Activated CD8-positive, alpha-beta memory T cell treated with anti-CD3 and anti-CD28 coated beads for 36 hours (primary cell): ENCODE measurements around the gene CCDC82. TPM values are rescaled to one million over a fixed set of nuclear protein-coding genes. Genes with fewer than 3 reads are reported as not detected.
"Not testable (repeated sequence)": the region's sequence is repeated elsewhere in the genome, so short reads cannot be mapped to it uniquely, and the experiment has no call there.

Experiments
- CTCF ChIA-PET: fragments of 350-600 bp; sonication (Branson Sonifier 250); formaldehyde crosslinking; loops from one replicate; lab custom pipeline; 2021; ENCODE audit warnings: antibody characterized with exemption; lab: Charles Lee
- POLR2A ChIA-PET: fragments of 350-600 bp; sonication (Branson Sonifier 250); formaldehyde crosslinking; loops from one replicate; lab custom pipeline; 2021; ENCODE audit warnings: antibody characterized with exemption; lab: Charles Lee
- total RNA-seq, 2 experiments: library from RNA; stranded (reverse); gene quantifications; one replicate each; pipeline ENCODE4 v1.2.3, GENCODE V29; 2021

Gene CCDC82
- 10 to 100 TPM; 24.1 to 28.1 TPM for total RNA-seq

DNA sequence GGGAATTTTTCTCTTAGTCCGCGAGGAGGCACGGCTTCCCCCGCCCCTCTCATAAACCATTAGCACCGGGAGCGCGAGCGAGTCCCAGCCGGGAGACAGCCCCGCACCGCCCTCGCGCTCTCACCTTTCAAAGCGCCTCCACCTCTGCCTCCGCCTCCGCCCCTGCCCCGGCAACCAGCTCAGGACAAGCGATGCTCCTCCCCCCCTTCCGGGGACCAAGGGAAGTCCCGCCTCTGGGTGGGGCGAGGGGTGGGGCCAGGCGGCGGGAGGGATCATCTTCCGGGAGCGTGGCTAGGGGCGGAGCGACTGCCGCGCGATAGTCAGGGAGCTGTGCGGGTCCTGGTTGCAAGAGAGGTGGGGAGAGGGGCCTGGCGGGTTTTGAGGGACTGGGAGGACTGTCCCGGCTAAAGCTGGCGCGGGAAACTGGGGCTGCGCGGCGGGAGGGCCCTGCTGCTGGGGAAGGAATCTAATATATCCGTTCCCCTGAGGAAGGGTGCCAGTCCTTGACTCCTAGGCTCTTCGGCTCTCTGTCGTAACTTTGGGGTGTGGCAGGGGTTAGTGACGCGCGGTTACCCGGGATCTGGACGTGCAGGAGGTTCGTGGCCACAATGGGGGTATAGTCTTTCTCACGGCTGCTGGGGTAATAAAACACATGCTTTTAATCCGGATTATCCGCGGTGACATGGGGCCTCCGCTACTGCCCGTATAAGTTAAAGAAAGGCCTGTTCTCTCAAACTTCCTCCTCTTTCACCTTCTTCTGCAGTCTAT, at the start of gene CCDC82, which contains the start of gene JRKL:
CCDC82 (minus strand) TSS at position 193 of the 768 bp plus-strand sequence. CDS start 5,165 bp downstream, outside the sequence.
JRKL (plus strand) TSS at position 294 of the 768 bp plus-strand sequence. CDS start 637 bp downstream, outside the sequence.
- CTCF ChIA-PET, result interaction anchor here (1.2 to 2.2 kb wide), 3 partner anchors 10 to 601 kb away, joined by 3 to 9 read pairs (median 4); partner anchors contain the start of genes FAM76B and MAML2
- POLR2A ChIA-PET, result interaction anchor here (0.6 to 1.5 kb wide), 11 partner anchors 31 to 1323 kb away, joined by 3 to 7 read pairs (median 4); partner anchors contain the start of genes CEP57, FAM76B and SESN3

DNA sequence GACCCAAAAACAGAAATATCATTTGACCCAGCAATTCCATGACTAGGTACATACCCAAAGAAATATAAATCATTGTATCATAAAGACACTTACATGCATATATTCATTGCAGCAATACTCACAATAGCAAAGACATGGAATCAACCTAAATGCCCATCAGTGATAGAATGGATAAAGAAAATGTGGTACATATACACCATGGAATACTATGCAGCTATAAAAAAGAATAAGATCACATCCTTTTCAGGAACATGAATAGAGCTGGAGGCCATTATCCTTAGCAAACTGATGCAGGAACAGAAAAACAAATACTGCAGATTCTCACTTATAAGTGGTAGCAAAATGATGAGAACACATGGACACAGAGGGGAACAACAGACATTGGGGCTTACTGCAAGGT, 42.9 kb upstream of the CCDC82 start:
- CTCF ChIA-PET, POLR2A ChIA-PET: not testable (repeated sequence)

DNA sequence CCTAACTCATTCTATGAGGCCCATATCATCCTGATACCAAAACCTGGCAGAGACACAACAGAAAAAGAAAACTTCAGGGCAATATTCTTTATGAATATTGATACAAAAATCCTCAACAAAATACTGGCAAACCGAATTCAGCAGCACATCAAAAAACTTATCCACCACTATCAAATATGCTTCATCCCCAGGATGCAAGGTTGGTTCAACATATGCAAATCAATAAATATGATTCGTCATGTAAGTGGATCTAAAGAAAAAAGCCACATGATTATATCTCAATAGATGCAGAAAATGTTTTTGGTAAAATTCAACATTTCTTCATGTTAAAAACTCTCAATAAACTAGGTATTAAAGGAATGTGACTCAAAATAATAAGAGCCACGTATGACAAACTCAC, 41.0 kb upstream of the CCDC82 start:
- POLR2A ChIA-PET, result no interaction called here
- CTCF ChIA-PET, result no interaction called here

DNA sequence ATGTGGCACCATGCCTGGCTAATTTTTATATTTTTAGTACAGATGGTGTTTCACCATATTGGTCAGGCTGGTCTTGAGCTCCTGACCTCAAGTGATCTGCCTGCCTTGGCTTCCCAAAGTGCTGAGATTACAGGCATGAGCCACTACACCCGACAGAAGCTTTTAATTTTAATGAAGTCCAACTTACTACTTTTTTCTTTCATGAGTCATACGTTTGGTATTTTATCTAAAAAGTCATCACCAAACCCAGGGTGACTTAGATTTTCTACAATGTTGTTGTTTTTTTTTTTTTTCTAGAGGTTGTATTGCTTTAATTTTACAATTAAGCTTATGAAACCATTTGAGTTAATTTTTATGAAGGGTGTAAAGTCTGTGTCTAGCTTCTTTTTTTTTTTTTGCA, 35.0 kb upstream of the CCDC82 start:
- CTCF ChIA-PET, result no interaction called here
- POLR2A ChIA-PET, result interaction anchor here (0.7 to 0.9 kb wide), 2 partner anchors 633 to 1452 kb away, joined by 4 read pairs; no protein-coding TSS in a partner anchor

DNA sequence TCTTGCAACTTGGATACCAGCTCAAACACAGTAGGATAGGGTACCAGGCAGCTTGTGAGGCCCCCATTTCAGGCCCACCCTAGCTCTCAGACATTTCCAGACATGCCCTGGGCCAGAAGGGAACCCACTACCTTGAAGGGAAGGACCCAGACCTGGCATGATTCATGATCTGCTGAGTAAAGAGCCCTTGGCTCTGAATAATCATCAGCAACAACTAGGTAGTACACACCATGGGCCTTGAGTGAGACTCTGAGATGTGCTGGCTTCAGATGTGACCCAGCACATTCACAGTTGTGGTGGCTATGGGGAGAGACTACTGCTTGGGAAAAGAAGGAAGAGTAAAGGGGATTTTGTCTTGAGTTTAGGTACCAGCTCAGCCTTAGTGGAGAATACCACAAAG, 23.7 kb upstream of the CCDC82 start:
- ChIA-PET CTCF (no interaction called here), POLR2A (no interaction called here)

DNA sequence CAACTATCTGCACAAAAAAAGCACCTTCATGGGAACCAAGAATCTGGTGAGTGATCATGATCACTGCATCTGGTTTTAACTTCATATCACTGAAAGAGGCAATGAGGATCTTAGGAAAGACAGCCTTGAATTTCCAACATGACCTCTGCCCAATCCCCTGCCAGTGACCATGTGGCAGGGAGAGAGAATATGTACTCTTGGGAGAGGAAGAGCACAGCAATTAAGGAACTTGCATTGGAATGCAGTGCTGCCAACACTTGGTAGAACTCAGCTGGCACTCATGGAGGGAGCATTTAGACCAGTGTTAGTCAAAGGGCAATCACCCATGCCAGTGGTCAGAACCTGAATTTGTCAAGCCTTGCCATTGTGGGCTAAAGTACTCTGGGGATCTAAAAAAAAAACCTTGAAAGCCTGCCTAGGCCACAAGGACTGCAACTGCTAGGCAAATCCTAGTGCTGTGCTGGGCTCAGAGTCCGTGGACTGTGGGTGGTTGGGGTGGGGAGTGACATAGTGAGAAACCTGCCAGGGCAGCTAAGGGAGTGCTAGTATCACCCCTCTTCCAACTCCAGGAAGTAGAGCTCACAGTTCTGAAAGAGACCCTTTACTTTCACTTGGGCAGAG, 23.2 kb upstream of the CCDC82 start:
- ChIA-PET CTCF (no interaction called here), POLR2A (no interaction called here)

DNA sequence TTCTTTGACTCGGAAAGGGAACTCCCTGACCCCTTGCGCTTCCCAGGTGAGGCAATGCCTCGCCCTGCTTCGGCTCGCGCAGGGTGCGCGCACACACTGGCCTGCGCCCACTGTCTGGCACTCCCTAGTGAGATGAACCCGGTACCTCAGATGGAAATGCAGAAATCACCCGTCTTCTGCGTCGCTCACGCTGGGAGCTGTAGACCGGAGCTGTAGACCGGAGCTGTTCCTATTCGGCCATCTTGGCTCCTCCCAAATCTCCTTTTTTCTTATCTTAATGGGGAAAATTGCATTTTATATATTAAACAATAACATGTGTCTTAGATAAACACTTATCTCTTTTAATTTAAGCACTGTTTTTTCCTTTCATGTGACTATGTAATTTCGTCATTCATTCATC, 21.7 kb upstream of the CCDC82 start:
- CTCF ChIA-PET, POLR2A ChIA-PET: not testable (repeated sequence)

DNA sequence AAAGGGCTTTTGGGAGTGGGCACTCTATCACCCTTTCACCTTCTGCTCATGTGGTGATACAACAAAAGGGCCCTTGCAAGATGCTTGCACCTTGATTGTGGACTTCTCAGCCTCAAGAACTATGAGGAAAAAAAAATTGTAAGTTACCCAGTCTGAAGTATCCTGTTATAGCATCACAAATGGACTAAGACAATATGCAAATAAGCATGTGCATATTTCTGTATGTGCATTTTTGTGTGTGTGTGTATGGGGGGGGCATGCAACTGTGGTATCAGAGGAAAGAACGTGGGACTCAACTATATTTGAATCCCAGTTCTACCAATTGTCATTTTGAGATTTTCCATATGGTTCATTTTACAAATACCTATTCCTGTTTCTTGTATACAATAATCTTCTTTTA, 11.0 kb upstream of the CCDC82 start:
- ChIA-PET CTCF (no interaction called here), POLR2A (no interaction called here)

DNA sequence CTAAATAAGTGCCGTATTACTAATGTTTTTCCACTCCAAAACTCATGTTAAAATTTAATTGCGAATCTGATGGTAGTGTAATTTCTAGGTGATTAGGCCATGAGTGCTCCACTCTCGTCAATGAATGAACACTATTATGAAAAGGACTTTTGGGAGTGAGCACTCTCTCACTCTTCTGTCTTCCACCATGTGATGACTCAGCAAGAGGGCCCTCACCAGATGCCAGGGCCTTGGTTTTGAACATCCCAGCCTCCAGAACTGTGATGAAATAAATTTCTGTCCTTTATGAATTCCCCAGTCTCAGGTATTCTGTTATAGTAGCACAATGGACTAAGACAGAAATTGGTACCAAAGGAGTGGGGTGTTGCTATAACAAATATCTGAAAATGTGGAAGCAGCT, 8.2 kb upstream of the CCDC82 start:
- POLR2A ChIA-PET, result no interaction called here
- CTCF ChIA-PET, result no interaction called here

DNA sequence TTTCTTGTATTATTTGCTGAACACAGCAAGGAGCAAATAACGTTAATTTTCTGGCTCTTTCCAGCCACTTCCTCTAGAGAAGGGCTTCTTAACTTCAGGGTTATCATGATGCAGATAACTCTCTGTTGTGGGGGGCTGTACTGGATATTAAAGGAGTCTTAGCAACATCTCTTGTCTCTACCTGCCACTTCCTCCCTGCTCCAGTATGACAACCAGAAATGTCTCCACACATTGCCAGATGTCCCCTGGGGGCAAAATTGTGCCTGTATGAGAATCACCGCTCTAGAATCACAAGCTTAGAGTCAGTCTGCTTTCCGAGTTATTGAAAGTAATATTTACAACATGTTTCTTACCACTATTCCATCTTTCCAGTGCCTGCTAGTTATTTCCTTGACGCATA, 6.9 kb upstream of the CCDC82 start:
- CTCF ChIA-PET, result interaction anchor here (0.6 kb wide), 1 partner anchor 776 kb away, joined by 3 read pairs; no protein-coding TSS in a partner anchor
- POLR2A ChIA-PET, result no interaction called here

DNA sequence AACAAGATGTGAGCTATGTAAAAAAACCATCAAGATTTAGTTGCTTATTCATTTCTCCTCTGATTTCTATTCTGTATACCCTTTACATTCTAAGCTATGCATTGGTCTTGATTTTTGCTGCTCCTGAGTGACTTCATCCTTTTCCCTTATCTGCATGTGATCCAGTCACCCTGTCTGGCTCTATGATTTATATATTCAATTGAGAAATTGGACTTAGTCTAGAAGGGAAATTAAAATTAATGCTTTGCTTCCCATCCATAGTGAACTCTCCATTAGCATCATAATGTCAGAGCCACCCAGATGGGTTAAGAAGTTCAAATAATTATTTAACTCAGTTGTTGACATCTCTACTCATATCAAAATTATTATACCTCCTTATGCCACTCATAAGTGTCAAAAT, 5.1 kb upstream of the CCDC82 start:
- CTCF ChIA-PET, result interaction anchor here (0.6 to 1.8 kb wide), 4 partner anchors 8 to 1292 kb away, joined by 3 to 4 read pairs (median 4); no protein-coding TSS in a partner anchor
- POLR2A ChIA-PET, result no interaction called here

DNA sequence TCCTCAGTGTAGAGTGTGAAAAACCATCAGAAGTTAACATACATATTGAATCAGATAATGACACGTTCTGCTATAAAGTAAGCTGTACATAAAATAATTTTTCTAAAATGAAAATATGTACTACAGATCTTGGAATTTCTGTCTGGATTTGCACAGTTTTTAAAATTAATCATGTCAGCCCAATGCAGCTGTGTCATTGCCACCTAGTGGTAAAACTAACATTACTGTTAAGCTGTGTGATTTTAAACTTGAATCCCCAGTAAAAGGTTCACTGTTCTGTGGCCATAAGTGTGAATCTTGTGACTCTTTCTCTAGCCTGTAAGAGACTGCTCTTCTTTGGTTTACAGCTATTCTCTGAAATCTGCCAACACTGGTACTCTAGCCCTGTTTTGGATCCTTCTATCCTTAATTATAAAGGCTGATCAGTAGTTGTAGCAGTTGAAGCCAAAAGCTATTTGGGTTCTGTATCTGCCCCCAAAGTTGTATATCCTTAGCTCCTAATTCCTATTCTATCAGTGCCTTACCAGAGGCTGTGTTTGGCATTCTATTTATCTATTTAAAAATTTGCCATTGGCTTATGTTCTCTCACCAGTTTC, 4.1 kb upstream of the CCDC82 start:
- CTCF ChIA-PET, result interaction anchor here (0.6 to 1.8 kb wide), 4 partner anchors 145 to 606 kb away, joined by 3 to 5 read pairs (median 4); no protein-coding TSS in a partner anchor
- POLR2A ChIA-PET, result no interaction called here

DNA sequence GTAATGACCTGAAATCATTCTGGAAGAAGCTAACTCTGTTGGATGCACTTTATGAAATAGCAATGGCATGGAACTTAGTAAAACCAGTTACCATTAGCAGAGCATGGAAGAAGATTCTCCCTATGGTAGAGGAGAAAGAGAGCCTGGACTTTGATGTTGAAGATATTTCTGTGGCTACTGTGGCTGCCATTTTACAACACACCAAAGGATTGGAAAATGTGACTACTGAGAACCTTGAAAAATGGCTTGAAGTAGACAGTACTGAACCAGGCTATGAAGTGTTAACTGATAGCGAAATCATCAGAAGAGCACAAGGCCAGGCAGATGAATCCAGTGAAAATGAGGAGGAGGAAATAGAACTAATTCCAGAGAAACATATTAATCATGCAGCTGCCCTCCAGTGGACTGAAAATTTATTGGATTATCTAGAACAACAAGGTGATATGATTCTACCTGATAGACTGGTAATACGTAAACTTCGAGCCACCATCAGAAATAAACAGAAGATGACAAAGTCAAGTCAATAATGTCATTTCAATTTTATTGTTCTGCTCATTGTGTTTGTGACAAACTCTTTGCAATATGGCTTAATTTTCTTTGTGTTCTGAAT, 2.1 kb upstream of the CCDC82 start:
- CTCF ChIA-PET, result no interaction called here
- POLR2A ChIA-PET, result no interaction called here

DNA sequence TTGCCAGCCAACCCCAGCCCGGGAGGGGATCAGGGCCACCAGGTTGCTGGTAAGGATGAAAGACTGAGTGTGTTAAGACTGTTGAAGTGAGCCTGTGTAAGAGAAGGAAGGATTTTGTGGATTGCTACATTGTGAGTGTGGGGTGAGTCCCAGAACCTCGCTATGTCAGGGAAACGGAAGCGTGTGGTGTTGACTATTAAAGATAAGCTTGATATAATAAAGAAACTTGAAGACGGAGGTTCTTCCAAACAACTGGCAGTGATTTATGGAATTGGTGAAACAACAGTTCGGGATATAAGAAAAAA, 728 bp upstream of the CCDC82 start:
- CTCF ChIA-PET, result interaction anchor here (1.2 kb wide), 1 partner anchor 9 kb away, joined by 3 read pairs; no protein-coding TSS in a partner anchor
- POLR2A ChIA-PET, result interaction anchor here (0.6 to 1.5 kb wide), 5 partner anchors 50 to 1323 kb away, joined by 3 to 7 read pairs (median 4); partner anchors contain the start of genes CEP57 and FAM76B

DNA sequence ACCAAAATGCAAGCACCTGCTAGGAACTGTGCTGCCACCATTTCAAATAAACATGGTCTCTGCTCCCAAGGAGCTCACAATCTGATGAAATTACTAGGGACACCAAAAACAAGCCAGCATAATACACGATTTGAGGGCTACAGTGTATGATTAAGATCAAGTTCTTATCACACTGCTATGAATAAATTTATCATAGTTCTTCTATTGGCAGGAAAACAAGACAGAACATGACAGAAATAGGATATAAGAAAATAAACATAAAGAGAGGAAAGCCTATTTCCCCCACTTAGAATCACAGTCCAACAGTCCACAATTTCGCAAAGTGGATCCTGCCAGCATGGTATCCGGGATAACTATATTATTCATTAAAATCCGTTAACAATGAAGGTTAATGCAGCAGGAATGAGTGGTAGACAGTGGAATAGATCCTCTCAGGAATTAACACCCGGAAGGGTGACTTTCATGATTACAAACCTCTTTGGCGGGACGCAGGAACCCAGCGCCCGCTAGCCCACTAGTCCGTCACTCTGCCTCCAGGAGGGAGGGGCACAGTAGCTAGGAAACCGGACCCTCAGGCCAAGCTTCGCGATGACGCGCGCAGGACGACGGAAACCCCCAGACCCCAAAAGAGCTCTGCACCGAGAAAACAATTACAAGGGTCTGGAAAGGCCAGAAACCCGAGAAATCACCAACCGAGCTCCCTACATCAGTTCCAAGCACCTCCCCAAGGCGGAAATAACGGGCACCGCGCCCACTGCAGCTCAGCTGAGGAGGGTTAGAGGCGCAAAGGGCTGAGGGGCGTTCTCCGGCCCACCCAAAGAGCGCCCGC, 607 bp downstream of the CCDC82 start:
- CTCF ChIA-PET, result interaction anchor here (1.3 to 2.2 kb wide), 2 partner anchors 45 to 600 kb away, joined by 4 to 9 read pairs; partner anchors contain the start of genes FAM76B and MAML2

DNA sequence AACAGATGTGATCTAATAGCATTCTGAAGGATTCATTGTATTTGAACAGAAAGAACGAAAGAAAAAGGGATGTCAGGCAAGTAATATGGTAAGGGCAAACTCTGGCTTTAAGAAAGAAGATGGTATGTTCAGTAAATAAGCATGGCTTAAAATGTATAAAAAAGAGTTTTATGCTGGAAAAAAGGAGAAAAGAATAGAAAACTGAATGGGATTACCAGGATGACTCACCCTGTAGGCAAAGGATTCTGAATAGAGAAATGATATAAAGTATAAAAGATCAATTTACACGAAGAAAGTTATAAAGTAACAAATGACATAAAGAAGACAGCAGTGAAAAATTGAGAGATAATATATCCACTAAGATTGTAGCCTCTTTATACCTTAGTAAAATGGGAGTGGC, 4.5 kb downstream of the CCDC82 start:
- ChIA-PET POLR2A (no interaction called here), CTCF (no interaction called here)

More for the DNA sequence above, 607 bp downstream of the CCDC82 start:
- POLR2A ChIA-PET, result interaction anchor here (0.7 to 1.5 kb wide), 8 partner anchors 49 to 1158 kb away, joined by 3 to 7 read pairs (median 4); partner anchors contain the start of genes CEP57, FAM76B and SESN3

DNA sequence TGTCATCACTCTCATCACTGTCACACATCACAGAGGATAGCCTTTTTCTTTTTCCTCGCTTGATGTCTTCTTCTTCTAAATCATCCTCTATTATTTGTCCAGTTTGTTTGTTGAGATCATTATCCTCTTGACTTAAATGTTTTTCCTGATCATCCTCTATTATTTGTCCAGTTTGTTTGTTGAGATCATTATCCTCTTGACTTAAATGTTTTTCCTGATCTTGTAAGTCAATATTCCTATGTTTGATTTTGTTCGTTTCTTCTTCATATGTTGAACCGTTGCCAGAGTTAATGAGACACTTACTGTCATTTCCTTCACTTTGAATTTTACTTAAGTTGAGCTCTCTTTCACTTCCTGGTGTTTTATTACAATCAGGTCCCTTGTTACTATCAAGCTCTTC, 5.6 kb downstream of the CCDC82 start:
- POLR2A ChIA-PET, result no interaction called here
- CTCF ChIA-PET, result no interaction called here

DNA sequence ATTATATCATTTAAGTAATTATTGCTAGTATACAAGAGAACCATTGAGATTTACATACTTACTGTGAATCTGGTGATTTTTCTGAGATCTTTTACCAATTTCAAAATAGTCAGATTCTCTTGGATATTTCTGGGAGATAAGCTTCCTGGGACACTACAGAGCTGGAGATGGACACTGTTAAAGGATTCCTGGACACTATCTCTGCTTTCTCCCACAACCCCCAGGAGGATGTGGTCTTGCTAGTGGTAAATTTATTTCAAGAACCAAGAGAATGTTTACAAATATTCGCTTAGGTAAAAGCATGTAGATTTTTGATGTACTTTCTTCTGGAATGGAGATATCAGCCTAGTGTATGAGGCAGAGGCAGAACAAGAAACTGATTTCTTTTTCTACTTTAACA, 12.9 kb downstream of the CCDC82 start:
- ChIA-PET CTCF (no interaction called here), POLR2A (no interaction called here)
